Duodenal mucosa (tissue), 2 donors: ENCODE measurements around the gene GP1BB.
"Not testable (repeated sequence)": the region's sequence is repeated elsewhere in the genome, so short reads cannot be mapped to it uniquely, and the experiment has no call there.

Source experiments
- H3K27ac ChIP-seq: one replicate; pipeline ENCODE4 v1.7.0; 2013; ENCODE audit warnings: low read depth, low read length
- H3K27me3 ChIP-seq, 2 donors: one replicate each; pipeline ENCODE4 v1.7.0; 2013; ENCODE audit warnings: low read length in 2 of 2, control low read depth in 1 of 2; ENCODE audit not compliant: insufficient read depth in 2 of 2, control insufficient read depth in 1 of 2
- H3K36me3 ChIP-seq, 2 donors: one replicate each; pipeline ENCODE4 v1.7.0; 2013; ENCODE audit warnings: low read length in 2 of 2, control low read depth in 1 of 2; ENCODE audit not compliant: insufficient read depth in 2 of 2, control insufficient read depth in 1 of 2
- H3K4me1 ChIP-seq, 2 donors: one replicate each; pipeline ENCODE4 v1.7.0; 2013; ENCODE audit warnings: low read length in 2 of 2, control low read depth in 1 of 2; ENCODE audit not compliant: insufficient read depth in 2 of 2, control insufficient read depth in 1 of 2
- H3K4me3 ChIP-seq, 2 donors: one replicate each; pipeline ENCODE4 v1.7.0; 2013; ENCODE audit warnings: low read length in 2 of 2, low read depth in 1 of 2
- H3K9ac ChIP-seq, 2 donors: one replicate each; pipeline ENCODE4 v1.7.0; 2013; ENCODE audit warnings: low read length in 2 of 2, low read depth in 1 of 2
- H3K9me3 ChIP-seq, 2 donors: one replicate each; pipeline ENCODE4 v1.7.0; 2013; ENCODE audit warnings: low read length in 2 of 2, control low read depth in 1 of 2; ENCODE audit not compliant: control insufficient read depth in 1 of 2

Gene GP1BB

DNA sequence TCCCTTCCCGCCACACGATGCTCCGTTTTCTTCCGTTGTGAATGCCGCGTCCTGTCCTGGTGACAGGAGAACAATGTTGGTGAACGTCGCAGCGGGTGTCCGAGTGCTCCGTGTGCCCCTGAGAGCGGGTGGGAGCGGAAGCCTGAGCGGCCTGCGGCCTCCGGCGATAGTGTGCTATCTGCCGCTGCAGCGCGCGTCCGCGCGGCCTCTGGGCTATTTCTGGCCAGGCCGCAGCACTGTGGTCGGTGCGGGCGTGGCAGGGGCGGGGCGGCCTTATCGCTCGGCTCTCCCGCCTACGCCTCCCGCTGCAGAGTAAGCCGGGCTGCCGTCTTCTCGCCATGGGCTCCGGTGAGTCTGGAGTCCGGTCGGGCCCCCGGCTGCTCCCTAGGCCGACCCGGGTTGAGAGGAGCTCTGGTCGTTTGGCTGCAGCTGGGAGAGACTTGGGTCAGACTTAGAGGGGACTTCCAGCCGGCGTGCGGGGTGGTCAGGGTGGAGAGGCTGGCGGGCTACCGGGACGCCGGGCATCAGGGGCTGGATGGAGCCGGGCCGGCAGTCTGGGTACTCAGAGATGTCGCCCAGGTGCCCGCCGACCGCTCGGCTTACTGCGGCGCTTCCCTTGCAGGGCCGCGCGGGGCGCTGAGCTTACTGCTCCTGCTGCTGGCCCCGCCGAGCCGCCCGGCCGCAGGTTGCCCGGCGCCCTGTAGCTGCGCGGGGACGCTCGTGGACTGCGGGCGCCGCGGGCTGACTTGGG is at the start of gene GP1BB:
Gene GP1BB (plus strand): TSS at position 308 of the 751 bp plus-strand sequence. CDS start 31 bp downstream, at position 339.
- peaks cover 47 to 61% of the 10 kb centered on the region in 2 donors for H3K27me3 ChIP-seq

DNA sequence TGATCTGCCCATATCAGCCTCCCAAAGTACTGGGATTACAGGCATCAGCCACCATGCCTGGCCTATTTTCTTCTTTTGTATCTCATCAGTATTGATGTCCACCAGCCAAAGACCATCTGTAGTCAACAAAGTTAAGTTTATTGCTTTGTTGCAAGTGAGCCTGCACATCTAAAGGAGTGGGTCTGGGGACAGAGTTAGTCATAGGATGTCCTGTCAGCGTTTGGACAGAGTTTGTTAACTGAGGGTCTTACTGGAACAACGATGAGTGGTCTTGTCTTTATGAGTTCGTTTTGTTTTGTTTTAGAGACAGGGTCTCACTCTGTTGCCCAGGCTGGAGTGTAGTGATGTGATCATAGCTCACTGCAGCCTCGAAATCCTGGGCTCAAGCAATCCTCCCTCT is 49.7 kb upstream of the GP1BB start:
- H3K4me3 ChIP-seq = no peak overlapping the region
- no peaks in the 10 kb centered on the region for H3K36me3 ChIP-seq
- H3K9ac ChIP-seq = no peak overlapping the region
- H3K9me3 ChIP-seq = no peaks in the 10 kb centered on the region
- no peaks in the 10 kb centered on the region for H3K4me1 ChIP-seq
- H3K27me3 ChIP-seq = peaks cover 1 to 5% of the 10 kb centered on the region in 2 donors
- H3K27ac ChIP-seq = no peak overlapping the region

More for the DNA sequence above, at the start of gene GP1BB:
- Histone ChIP-seq H3K4me3 (peak within 1 kb of the TSS; percentile 5 to 15), H3K36me3 (no peaks in the 10 kb centered on the region), H3K9ac (no peak within 1 kb of the TSS), H3K9me3 (no peaks in the 10 kb centered on the region), H3K27ac (no peak within 1 kb of the TSS), H3K4me1 (peaks cover 0 to 7% of the 10 kb centered on the region in 2 donors)

GRCh38 chr22:19674129-19674928 is 49.0 kb upstream of the GP1BB start:
- no peaks in the 10 kb centered on the region for H3K36me3 ChIP-seq
- no peak overlapping the region for H3K9ac ChIP-seq
- peaks cover 3 to 5% of the 10 kb centered on the region in 2 donors for H3K27me3 ChIP-seq
- no peak overlapping the region for H3K27ac ChIP-seq
- H3K9me3 ChIP-seq = no peaks in the 10 kb centered on the region
- H3K4me3 ChIP-seq = no peak overlapping the region
- H3K4me1 ChIP-seq = no peaks in the 10 kb centered on the region

DNA sequence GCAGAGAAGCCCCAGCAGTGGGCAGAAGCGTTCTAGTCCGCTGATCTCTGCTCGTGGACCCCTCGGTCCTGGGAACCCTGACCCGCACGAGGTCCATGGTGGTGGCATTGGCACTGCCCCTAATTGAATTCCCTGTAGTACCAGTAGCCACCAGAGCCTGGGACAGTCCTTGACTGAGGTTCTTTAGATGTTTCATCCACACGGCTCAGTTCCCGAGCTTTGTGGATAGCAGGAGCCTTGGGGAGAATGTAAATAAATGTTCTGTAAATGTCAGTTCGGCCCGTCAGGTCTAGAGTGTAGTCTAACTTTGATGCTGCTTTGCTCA is 48.4 kb upstream of the GP1BB start:
- H3K9me3 ChIP-seq = no peaks in the 10 kb centered on the region
- no peak overlapping the region for H3K9ac ChIP-seq
- H3K27me3 ChIP-seq = peaks cover 5% of the 10 kb centered on the region in 2 donors
- no peak overlapping the region for H3K4me3 ChIP-seq
- no peaks in the 10 kb centered on the region for H3K36me3 ChIP-seq
- no peak overlapping the region for H3K27ac ChIP-seq
- H3K4me1 ChIP-seq = no peaks in the 10 kb centered on the region

GRCh38 chr22:19675428-19675827 is 47.9 kb upstream of the GP1BB start:
- Histone ChIP-seq H3K4me1 (no peaks in the 10 kb centered on the region), H3K9ac (no peak overlapping the region), H3K9me3 (no peaks in the 10 kb centered on the region), H3K27ac (no peak overlapping the region), H3K27me3 (peaks cover 5 to 10% of the 10 kb centered on the region in 2 donors), H3K4me3 (no peak overlapping the region), H3K36me3 (no peaks in the 10 kb centered on the region)

DNA sequence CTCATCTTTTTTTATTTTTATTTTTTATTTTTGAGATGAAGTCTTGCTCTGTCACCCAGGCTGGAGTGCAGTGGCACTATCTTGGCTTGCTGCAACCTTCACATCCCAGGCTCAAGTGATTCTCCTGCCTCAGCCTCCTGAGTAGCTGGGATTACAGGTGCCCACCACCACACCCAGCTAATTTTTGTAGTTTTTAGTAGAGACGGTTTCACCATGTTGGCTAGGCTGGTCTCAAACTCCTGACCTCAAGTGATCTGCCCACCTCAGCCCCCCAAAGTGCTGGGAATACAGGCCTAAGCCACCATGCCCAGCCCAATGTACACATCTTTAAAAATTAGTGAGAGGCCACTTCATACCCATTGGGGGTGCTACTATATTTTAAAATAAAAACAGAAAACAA is 46.9 kb upstream of the GP1BB start:
- not testable (repeated sequence) for H3K27ac ChIP-seq, H3K4me1 ChIP-seq, H3K4me3 ChIP-seq

GRCh38 chr22:19678949-19679521 is 44.3 kb upstream of the GP1BB start:
- Histone ChIP-seq H3K9me3 (no peaks in the 10 kb centered on the region), H3K4me3 (no peak overlapping the region), H3K36me3 (no peaks in the 10 kb centered on the region), H3K4me1 (no peaks in the 10 kb centered on the region), H3K27me3 (peaks cover 5 to 10% of the 10 kb centered on the region in 2 donors), H3K9ac (no peak overlapping the region), H3K27ac (no peak overlapping the region)

More for the DNA sequence above, 46.9 kb upstream of the GP1BB start:
- H3K9ac ChIP-seq, H3K27me3 ChIP-seq, H3K9me3 ChIP-seq, H3K36me3 ChIP-seq: not testable (repeated sequence)

- no peak overlapping the region for H3K9ac ChIP-seq
- no peaks in the 10 kb centered on the region for H3K4me1 ChIP-seq
- H3K27ac ChIP-seq = no peak overlapping the region
- no peak overlapping the region for H3K4me3 ChIP-seq
- no peaks in the 10 kb centered on the region for H3K36me3 ChIP-seq
- peaks cover 0 to 10% of the 10 kb centered on the region in 2 donors for H3K27me3 ChIP-seq
- no peaks in the 10 kb centered on the region for H3K9me3 ChIP-seq
These were observed 43.7 kb upstream of the GP1BB start for GRCh38 chr22:19679522-19680101.

DNA sequence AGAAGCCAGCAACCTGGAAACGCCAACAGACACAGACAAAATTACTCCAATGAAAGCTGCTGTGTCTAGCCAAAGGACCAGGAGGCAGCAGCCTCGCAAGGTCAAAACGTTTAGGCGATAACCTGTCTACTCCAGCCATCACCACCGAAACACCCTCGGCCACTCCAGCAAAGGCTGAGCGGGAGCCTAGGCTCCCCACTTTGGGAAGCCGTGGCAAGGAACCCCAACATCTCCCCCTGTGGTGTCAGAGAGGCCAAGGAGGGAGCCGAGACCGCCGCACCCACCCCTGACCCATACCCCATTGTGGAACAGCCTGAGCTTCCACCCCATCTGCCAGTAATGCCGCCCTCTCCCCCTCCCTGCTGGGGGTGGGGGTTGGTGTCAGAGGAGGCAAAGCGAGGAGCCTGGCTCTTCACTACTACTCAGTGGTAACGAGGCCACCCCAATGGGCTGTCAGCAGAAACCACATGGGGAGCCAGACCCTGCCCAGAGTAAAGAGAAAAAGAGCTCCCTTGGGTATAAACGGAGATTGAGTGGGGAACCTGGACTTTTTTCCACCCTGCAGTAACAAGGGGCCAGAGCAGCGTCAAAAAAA is 43.0 kb upstream of the GP1BB start:
- Histone ChIP-seq H3K4me3 (no peak overlapping the region), H3K27ac (no peak overlapping the region), H3K36me3 (no peaks in the 10 kb centered on the region), H3K9ac (no peak overlapping the region), H3K4me1 (no peaks in the 10 kb centered on the region), H3K9me3 (no peaks in the 10 kb centered on the region), H3K27me3 (peaks cover 0 to 10% of the 10 kb centered on the region in 2 donors)
